Sigmoid colon (tissue), 7 donors: ENCODE results near the gene C1QTNF8. TPM values are rescaled to one million over a fixed set of nuclear protein-coding genes. Genes with fewer than 3 reads are reported as not detected.
A peak's percentile ranks its signal among the peaks of the same experiment; 100 is the strongest.

ENCODE experiments used
- DNase-seq: peaks from one replicate; pipeline ENCODE4 v3.0.0-alpha.2; 2019
- H3K27ac ChIP-seq, 4 donors: fragments of 200-600 bp; sonication (generic); one replicate each; pipeline ENCODE4 v1.5.1; 2016 to 2019; ENCODE audit warnings: mild to moderate bottlenecking in 1 of 4
- H3K27me3 ChIP-seq, 3 donors: fragments of 200-600 bp; sonication (generic); one replicate each; pipeline ENCODE4 v1.5.1; 2019; ENCODE audit warnings: mild to moderate bottlenecking in 1 of 3
- H3K36me3 ChIP-seq, 4 donors: fragments of 200-600 bp; sonication (generic); one replicate each; pipeline ENCODE4 v1.5.1; 2016 to 2019
- H3K4me1 ChIP-seq, 4 donors: fragments of 200-600 bp; sonication (generic); one replicate each; pipeline ENCODE4 v1.5.1; 2017 to 2019
- H3K4me3 ChIP-seq, 4 donors: fragments of 200-600 bp; sonication (generic); one replicate each; pipeline ENCODE4 v1.5.1; 2017 to 2019; ENCODE audit warnings: mild to moderate bottlenecking in 2 of 4, moderate library complexity in 1 of 4
- H3K9me3 ChIP-seq, 4 donors: fragments of 200-600 bp in 3 of 4; sonication (generic) in 3 of 4; one replicate each; pipeline versions ENCODE4 v1.5.1 to v1.6.1; 2013 to 2019
- EP300 ChIP-seq, 4 donors: sonication (generic); formaldehyde crosslinking; IDR thresholded peaks; one replicate each; pipeline ENCODE4 v1.6.1; 2017; ENCODE audit warnings: antibody characterized with exemption in 4 of 4
- POLR2A ChIP-seq, 2 donors: fragments of 450-650 bp; IDR thresholded peaks; one replicate each; pipeline ENCODE4 v1.6.1; 2016; ENCODE audit warnings: antibody characterized with exemption in 2 of 2, mild to moderate bottlenecking in 2 of 2, moderate library complexity in 2 of 2
- POLR2AphosphoS5 ChIP-seq, 4 donors: sonication (generic); formaldehyde crosslinking; IDR thresholded peaks; one replicate each; pipeline ENCODE4 v1.6.1; 2017; ENCODE audit warnings: antibody characterized with exemption in 4 of 4
- WGBS, 2 donors: extraction: QIAGEN DNeasy Blood & Tissue Kit; methylation state at CpG; one replicate each; pipeline ENCODE4 v1.1.7; 2013; 5-methylcytosine and 5-hydroxymethylcytosine counted together
- intact Hi-C: fragments of 100-400 bp; cut with DNase I; formaldehyde crosslinking; loops from one replicate; pipeline ENCODE4 v1.15.1; 2023
- polyA plus RNA-seq, 3 donors: library from polyadenylated mRNA; stranded (reverse); fragments of 200-250 nt; gene quantifications; one replicate each; pipeline ENCODE4 v1.2.3, GENCODE V29; 2013
- total RNA-seq, 4 donors: library from RNA; depleted of rRNA; stranded (reverse); fragments of >200 nt; gene quantifications; one replicate each; pipeline ENCODE4 v1.1.0, GENCODE V29; 2016
- TF ChIP-seq, protein P1 (sequence below), 4 experiments: fragments of 450-650 bp in 3 of 4; fragments of 200-600 bp in 1 of 4; IDR thresholded peaks; one replicate each; pipeline ENCODE4 v1.5.1; 2016 to 2019; ENCODE audit warnings: antibody characterized with exemption in 4 of 4, mild to moderate bottlenecking in 3 of 4, moderate library complexity in 2 of 4
- donor health status: healthy with polysubstance abuse.
- donor health status: Bipolar disorder and iron deficiency.
- donor health status: healthy.

Gene C1QTNF8
- total and polyA plus RNA-seq, 7 donors: not detected

DNA sequence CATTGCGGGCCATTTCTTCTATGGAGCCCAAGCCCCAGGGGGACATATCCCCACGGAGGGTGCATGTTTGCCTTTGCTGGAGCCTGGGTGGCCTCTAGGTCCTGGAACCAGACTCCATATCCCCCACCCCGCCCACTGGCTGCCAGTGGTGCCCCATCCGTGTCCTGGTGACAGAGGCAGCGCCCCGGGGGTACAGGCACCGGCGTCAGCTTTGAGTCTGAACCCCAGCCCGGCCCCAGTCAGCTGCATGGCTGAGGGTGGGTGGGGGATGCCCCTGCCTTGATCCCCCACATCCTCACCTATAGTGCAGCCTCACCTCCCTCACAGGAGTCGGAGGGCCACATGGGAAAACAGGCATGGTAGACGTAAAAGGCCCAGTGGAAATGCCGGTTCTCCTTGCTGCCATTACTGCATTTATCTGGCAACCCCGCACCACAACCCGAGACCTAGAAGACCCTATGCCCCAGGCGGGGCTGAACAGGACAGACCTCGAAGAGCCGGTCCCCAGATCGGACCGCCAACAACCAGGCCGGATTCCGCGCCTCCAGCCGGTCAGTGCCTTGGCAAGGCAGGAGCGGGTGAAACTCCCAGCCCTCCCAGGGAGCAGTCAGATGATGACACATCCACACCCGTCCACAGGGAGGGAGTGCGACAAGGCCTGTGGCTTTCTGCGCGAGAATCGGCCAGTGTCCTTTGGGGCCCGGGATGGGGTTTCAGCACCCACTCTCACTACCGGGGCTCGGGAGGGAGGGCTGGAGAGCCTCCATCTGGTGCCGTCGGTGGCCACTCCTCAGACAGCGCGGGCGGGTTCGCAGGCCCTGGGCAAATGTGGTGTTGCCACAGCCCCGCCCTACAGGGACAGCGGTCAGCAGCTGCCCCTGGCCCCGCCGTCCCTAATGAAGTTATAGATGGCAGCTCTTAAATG is 35.4 kb downstream of the C1QTNF8 start:
- intact Hi-C loops: no loop called here
- Histone ChIP-seq H3K27me3 (peaks cover 11 to 58% (median 29%) of the 10 kb centered on the region in 3 donors), H3K36me3 (no peaks in the 10 kb centered on the region), H3K9me3 (no peaks in the 10 kb centered on the region), H3K4me3 (no peak overlapping the region), H3K4me1 (peaks cover 0 to 6% (median 0%) of the 10 kb centered on the region in 4 donors), H3K27ac (no peak overlapping the region)
- DNase-seq: no peak
- TF ChIP-seq POLR2AphosphoS5 (IDR thresholded peaks at IDR 0.05): no peak
- no peak for TF ChIP-seq EP300 (IDR thresholded peaks at IDR 0.05)
- TF ChIP-seq, protein P1, sequence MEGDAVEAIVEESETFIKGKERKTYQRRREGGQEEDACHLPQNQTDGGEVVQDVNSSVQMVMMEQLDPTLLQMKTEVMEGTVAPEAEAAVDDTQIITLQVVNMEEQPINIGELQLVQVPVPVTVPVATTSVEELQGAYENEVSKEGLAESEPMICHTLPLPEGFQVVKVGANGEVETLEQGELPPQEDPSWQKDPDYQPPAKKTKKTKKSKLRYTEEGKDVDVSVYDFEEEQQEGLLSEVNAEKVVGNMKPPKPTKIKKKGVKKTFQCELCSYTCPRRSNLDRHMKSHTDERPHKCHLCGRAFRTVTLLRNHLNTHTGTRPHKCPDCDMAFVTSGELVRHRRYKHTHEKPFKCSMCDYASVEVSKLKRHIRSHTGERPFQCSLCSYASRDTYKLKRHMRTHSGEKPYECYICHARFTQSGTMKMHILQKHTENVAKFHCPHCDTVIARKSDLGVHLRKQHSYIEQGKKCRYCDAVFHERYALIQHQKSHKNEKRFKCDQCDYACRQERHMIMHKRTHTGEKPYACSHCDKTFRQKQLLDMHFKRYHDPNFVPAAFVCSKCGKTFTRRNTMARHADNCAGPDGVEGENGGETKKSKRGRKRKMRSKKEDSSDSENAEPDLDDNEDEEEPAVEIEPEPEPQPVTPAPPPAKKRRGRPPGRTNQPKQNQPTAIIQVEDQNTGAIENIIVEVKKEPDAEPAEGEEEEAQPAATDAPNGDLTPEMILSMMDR (IDR thresholded peaks at IDR 0.05): no peak
- TF ChIP-seq POLR2A (IDR thresholded peaks at IDR 0.05): no peak
- 75 to 84% methylated on average over 42 of the region's 42 CpGs for WGBS, 2 donors

GRCh38 chr16:1059310-1059709 is 36.7 kb downstream of the C1QTNF8 start:
- Histone ChIP-seq H3K9me3 (no peaks in the 10 kb centered on the region), H3K4me1 (peaks cover 0 to 6% (median 3%) of the 10 kb centered on the region in 4 donors), H3K27me3 (peaks cover 20 to 58% (median 28%) of the 10 kb centered on the region in 3 donors), H3K36me3 (no peaks in the 10 kb centered on the region), H3K27ac (no peak overlapping the region), H3K4me3 (no peak overlapping the region)
- no peak for TF ChIP-seq POLR2AphosphoS5 (IDR thresholded peaks at IDR 0.05)
- TF ChIP-seq POLR2A (IDR thresholded peaks at IDR 0.05): no peak
- no peak for TF ChIP-seq EP300 (IDR thresholded peaks at IDR 0.05)
- TF ChIP-seq, protein P1 (IDR thresholded peaks at IDR 0.05): no peak
- intact Hi-C loops: loop anchor here (5.0 kb wide), 1 partner anchor 347 kb away; no protein-coding TSS in a partner anchor
- no peak for DNase-seq
- 79 to 89% methylated on average over 3 of the region's 3 CpGs for WGBS, 2 donors

DNA sequence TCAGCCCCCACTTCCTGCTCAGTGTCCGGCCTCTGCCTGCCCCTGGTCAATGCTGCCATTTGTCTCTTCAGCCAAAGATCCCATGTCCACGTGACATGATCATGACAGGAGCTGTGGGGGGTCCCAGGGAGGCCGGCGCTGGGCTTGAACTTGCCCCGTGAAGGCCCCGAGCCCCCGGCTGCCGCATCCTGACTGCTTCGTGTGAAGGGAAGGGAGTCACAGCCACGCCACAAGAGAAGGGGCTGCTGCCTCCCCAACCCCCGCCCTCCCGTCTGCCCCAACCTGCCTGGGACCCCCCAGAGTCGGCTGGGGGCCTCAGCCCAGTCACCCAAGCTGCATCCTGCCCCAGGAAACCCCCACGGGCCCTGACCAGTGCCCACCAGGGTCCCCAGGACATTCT is 37.8 kb downstream of the C1QTNF8 start:
- Histone ChIP-seq H3K9me3 (no peaks in the 10 kb centered on the region), H3K36me3 (no peaks in the 10 kb centered on the region), H3K4me1 (peaks cover 0 to 6% (median 3%) of the 10 kb centered on the region in 4 donors), H3K27ac (no peak overlapping the region), H3K4me3 (no peak overlapping the region), H3K27me3 (peaks cover 20 to 57% (median 26%) of the 10 kb centered on the region in 3 donors)
- no peak for DNase-seq
- WGBS, 2 donors: 50 to 67% methylated on average over 14 of the region's 14 CpGs
- intact Hi-C loops: loop anchor here (5.0 kb wide), 1 partner anchor 346 kb away; no protein-coding TSS in a partner anchor
- no peak for TF ChIP-seq POLR2AphosphoS5 (IDR thresholded peaks at IDR 0.05)
- no peak for TF ChIP-seq POLR2A (IDR thresholded peaks at IDR 0.05)
- TF ChIP-seq, protein P1 (IDR thresholded peaks at IDR 0.05): no peak
- no peak for TF ChIP-seq EP300 (IDR thresholded peaks at IDR 0.05)

DNA sequence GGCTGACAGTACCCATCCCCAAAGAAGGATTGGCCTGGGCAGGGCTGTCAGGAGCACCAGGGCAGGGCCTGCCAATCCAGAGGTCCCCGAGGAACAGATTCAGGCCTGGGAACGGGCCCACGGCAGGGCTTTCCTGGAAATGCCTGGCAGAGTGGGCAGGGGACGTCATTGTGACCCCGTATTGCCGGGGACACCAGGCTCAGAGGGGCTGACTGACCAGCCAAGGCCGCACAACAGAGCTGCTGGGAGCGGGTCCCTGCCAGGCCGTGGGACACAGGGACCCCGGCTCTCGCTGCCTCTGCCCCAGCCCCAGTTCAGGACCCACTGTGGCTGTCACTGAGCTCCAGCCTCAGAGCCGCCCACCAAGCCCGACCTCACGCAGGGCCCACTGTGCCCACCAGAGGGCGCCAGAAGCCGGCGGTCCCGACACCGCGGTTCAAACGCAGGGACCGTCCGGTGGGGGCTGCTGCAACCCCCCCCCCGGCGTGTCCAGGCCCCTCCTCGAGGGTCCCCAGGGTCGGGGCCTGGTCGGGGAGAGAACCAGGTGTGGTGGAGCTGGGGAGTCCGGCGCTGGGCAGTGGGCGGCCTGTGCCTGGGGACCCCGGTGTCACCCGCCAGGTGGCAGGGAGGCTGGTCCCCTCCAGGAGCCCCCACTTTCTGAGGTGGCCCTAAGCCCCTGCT is 38.7 kb downstream of the C1QTNF8 start:
- Histone ChIP-seq H3K9me3 (no peaks in the 10 kb centered on the region), H3K4me3 (no peak overlapping the region), H3K36me3 (no peaks in the 10 kb centered on the region), H3K4me1 (peaks cover 0 to 6% (median 3%) of the 10 kb centered on the region in 4 donors), H3K27ac (no peak overlapping the region), H3K27me3 (peaks cover 20 to 49% (median 26%) of the 10 kb centered on the region in 3 donors)
- TF ChIP-seq, protein P1 (IDR thresholded peaks at IDR 0.05): peak in 2 of 4 experiments; percentile 51 to 79
- TF ChIP-seq POLR2AphosphoS5 (IDR thresholded peaks at IDR 0.05) (no peak), POLR2A (IDR thresholded peaks at IDR 0.05) (no peak), EP300 (IDR thresholded peaks at IDR 0.05) (no peak)
- DNase-seq: no peak
- intact Hi-C loops: loop anchor here (5.0 kb wide), 1 partner anchor 345 kb away; no protein-coding TSS in a partner anchor
- WGBS, 2 donors: 22 to 27% methylated on average over 33 of the region's 33 CpGs
